ENCODE data around the gene DCC. TPM values are rescaled to one million over a fixed set of nuclear protein-coding genes. Genes with fewer than 3 reads are reported as not detected.
"Not testable (repeated sequence)": the region's sequence is repeated elsewhere in the genome, so short reads cannot be mapped to it uniquely, and the experiment has no call there.

The DCC gene
- total RNA-seq, 3 donors from 2014 or later: under 0.01 to 1.6 (median 0.15) TPM

DNA sequence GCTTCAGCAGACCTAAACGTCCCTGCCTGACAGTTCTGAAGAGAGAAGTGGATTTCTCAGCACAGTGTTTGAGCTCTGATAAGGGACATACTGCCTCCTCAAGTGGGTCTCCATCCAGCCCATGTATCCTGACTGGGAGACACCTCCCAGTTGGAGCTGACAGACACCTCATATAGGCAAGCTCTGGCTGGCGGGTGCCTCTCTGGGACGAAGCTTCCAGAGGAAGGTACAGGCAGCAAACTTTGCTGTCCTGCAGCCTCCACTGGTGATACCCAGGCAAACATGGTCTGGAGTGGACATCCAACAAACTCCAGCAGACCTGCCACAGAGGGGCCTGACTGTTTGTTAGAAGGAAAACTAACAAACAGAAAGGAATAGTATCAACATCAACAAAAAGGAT, 1156.0 kb downstream of the DCC start:
- H3K27ac ChIP-seq: no peak overlapping the region
- no peak overlapping the region for H3K4me3 ChIP-seq
- no peaks in the 10 kb centered on the region for H3K36me3 ChIP-seq
- H3K27me3 ChIP-seq: no peaks in the 10 kb centered on the region
- TF ChIP-seq POLR2AphosphoS5 (IDR thresholded peaks at IDR 0.05) (no peak), POLR2A (IDR thresholded peaks at IDR 0.05) (no peak)
- TF ChIP-seq, protein P1, sequence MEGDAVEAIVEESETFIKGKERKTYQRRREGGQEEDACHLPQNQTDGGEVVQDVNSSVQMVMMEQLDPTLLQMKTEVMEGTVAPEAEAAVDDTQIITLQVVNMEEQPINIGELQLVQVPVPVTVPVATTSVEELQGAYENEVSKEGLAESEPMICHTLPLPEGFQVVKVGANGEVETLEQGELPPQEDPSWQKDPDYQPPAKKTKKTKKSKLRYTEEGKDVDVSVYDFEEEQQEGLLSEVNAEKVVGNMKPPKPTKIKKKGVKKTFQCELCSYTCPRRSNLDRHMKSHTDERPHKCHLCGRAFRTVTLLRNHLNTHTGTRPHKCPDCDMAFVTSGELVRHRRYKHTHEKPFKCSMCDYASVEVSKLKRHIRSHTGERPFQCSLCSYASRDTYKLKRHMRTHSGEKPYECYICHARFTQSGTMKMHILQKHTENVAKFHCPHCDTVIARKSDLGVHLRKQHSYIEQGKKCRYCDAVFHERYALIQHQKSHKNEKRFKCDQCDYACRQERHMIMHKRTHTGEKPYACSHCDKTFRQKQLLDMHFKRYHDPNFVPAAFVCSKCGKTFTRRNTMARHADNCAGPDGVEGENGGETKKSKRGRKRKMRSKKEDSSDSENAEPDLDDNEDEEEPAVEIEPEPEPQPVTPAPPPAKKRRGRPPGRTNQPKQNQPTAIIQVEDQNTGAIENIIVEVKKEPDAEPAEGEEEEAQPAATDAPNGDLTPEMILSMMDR (IDR thresholded peaks at IDR 0.05): no peak
- no peaks in the 10 kb centered on the region for H3K4me1 ChIP-seq
- no peaks in the 10 kb centered on the region for H3K9me3 ChIP-seq
- DNase-seq (ENCODE audit: low spot score in 2 of 2): no peak
- intact Hi-C loops (cut with DNase I; ENCODE audit: low total_unique reads): no loop called here

DNA sequence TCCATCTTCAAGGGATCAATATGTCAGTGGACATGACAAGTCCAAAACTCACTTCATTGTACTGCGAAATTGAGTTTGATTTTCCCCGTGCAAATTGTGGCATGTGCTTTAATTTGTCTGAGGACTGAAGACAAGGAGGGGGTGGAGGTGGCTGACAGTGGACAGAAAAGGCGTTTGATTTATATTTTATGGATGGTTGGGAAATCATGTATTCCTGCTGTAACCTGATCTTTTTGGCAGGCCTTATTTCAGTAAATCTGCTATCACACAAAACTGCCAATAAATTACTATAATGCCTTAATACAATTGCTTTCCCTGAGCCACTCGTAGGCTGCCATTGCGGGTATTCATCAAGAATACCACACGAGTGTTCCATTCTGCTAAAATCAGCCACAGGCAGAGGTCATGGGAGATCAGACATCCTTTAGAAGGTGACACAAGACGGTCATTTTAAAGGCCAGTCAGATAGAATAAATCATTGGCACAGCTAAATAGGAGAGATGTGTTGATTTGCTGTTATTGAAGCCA, 1164.0 kb downstream of the DCC start:
- TF ChIP-seq, protein P1 (IDR thresholded peaks at IDR 0.05): no peak
- TF ChIP-seq POLR2A (IDR thresholded peaks at IDR 0.05) (no peak), POLR2AphosphoS5 (IDR thresholded peaks at IDR 0.05) (no peak)
- Histone ChIP-seq H3K9me3 (no peaks in the 10 kb centered on the region), H3K27ac (no peak overlapping the region), H3K27me3 (no peaks in the 10 kb centered on the region), H3K36me3 (no peaks in the 10 kb centered on the region), H3K4me1 (no peaks in the 10 kb centered on the region), H3K4me3 (no peak overlapping the region)
- intact Hi-C loops (cut with DNase I; ENCODE audit: low total_unique reads): no loop called here
- DNase-seq (ENCODE audit: low spot score in 2 of 2): no peak

DNA sequence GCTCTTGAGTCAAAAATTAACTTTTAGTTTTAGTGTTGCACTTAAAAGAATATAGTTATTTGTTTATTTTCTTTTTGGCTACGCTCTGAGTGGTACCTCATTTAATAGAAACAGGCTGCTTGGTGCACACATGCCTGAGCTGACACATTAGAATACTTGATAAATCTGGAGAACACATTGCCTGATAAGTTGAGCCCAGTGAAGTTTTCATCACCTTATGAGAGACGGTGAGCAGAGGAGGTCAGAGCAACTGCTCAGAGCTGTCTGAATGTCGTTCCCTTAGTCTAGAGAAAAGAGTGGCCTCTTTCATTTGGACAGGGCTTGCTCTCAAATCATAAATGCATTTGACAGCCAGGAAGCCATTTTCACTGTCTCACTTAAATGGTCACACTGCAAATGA, 1168.5 kb downstream of the DCC start:
- H3K27me3 ChIP-seq: no peaks in the 10 kb centered on the region
- intact Hi-C loops (cut with DNase I; ENCODE audit: low total_unique reads): no loop called here
- H3K27ac ChIP-seq: no peak overlapping the region
- no peak overlapping the region for H3K4me3 ChIP-seq
- no peak for TF ChIP-seq POLR2AphosphoS5 (IDR thresholded peaks at IDR 0.05)
- TF ChIP-seq, protein P1 (IDR thresholded peaks at IDR 0.05): no peak
- no peak for TF ChIP-seq POLR2A (IDR thresholded peaks at IDR 0.05)
- no peaks in the 10 kb centered on the region for H3K9me3 ChIP-seq
- no peaks in the 10 kb centered on the region for H3K4me1 ChIP-seq
- no peaks in the 10 kb centered on the region for H3K36me3 ChIP-seq
- no peak for DNase-seq (ENCODE audit: low spot score in 2 of 2)

DNA sequence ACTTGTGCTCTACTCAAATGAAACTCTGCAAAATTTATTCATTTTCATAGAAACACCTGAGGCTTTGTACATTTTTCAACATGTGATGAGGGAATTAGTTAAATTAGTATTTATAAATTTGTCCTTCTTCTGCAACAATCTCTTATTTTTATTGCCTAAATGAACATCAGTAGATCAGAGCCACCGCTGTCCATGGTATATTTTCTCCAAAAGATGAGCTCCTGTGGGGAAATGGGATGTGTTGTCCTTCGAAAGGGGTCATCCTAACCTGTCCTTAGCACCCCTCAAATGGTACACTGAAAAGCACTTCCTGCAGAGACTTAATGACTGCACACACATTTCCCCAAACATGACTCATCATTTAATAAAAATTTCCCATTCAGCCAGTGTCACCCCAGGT, 1169.9 kb downstream of the DCC start:
- no peaks in the 10 kb centered on the region for H3K4me1 ChIP-seq
- H3K9me3 ChIP-seq: no peaks in the 10 kb centered on the region
- no peak overlapping the region for H3K4me3 ChIP-seq
- H3K27me3 ChIP-seq: no peaks in the 10 kb centered on the region
- DNase-seq (ENCODE audit: low spot score in 2 of 2): no peak
- H3K27ac ChIP-seq: no peak overlapping the region
- TF ChIP-seq POLR2A (IDR thresholded peaks at IDR 0.05): no peak
- TF ChIP-seq, protein P1 (IDR thresholded peaks at IDR 0.05): no peak
- TF ChIP-seq POLR2AphosphoS5 (IDR thresholded peaks at IDR 0.05): no peak
- no peaks in the 10 kb centered on the region for H3K36me3 ChIP-seq
- intact Hi-C loops (cut with DNase I; ENCODE audit: low total_unique reads): no loop called here

DNA sequence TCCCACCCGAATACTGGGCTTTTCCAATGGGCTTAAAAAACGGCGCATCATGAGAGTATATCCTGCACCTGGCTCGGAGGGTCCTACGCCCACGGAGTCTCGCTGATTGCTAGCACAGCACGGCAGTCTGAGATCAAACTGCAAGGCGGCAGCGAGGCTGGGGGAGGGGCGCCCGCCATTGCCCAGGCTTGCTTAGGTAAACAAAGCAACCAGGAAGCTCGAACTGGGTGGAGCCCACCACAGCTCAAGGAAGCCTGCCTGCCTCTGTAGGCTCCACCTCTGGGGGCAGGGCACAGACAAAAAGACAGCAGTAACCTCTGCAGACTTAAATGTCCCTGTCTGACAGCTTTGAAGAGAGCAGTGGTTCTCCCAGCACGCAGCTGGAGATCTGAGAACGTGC, 1171.7 kb downstream of the DCC start:
- H3K27ac ChIP-seq; H3K4me3 ChIP-seq; H3K27me3 ChIP-seq; intact Hi-C loops (cut with DNase I; ENCODE audit: low total_unique reads); DNase-seq (ENCODE audit: low spot score in 2 of 2); H3K36me3 ChIP-seq; H3K4me1 ChIP-seq; H3K9me3 ChIP-seq: not testable (repeated sequence)

DNA sequence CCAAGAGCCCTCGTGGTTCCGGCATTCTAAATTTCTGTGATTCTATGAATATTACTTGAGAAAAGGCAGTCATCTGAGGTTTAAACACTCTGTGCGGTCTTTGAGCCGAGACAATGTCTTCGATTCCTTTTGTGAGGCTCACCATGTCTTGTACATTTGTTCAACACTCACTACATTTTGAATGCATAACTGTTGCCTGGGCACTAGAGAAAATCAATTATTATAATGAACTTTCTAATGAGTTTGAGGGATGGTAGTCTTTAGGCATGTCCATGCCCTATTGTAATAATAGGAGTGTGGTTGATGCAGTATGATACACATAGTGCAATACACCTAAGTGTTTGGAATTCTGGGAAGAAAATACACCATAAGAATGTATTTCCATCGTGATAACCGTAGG, 1181.1 kb downstream of the DCC start:
- Histone ChIP-seq H3K27me3 (no peaks in the 10 kb centered on the region), H3K36me3 (no peaks in the 10 kb centered on the region), H3K27ac (no peak overlapping the region), H3K4me3 (no peak overlapping the region), H3K9me3 (no peaks in the 10 kb centered on the region), H3K4me1 (no peaks in the 10 kb centered on the region)
- intact Hi-C loops (cut with DNase I; ENCODE audit: low total_unique reads): no loop called here
- TF ChIP-seq, protein P1 (IDR thresholded peaks at IDR 0.05): no peak
- TF ChIP-seq POLR2AphosphoS5 (IDR thresholded peaks at IDR 0.05): no peak
- no peak for TF ChIP-seq POLR2A (IDR thresholded peaks at IDR 0.05)
- DNase-seq (ENCODE audit: low spot score in 2 of 2): no peak
